GM12878 (cell line): ENCODE results near the gene ELN. TPM values are rescaled to one million over a fixed set of nuclear protein-coding genes. Genes with fewer than 3 reads are reported as not detected.

Source experiments
- ATAC-seq: fragments of 200-7000 bp; cut with Tn5 transposase; 3 replicates; pipeline ENCODE4 v1.9.1; 2020; ENCODE audit warnings: mild to moderate bottlenecking, moderate library complexity
- BruUV-seq: library from RNA; stranded (reverse); fragments of 400-500 nt; replicated peaks from 2 replicates; lab custom pipeline; 2021; lab: Mats Ljungman, UMichigan
- CTCF ChIA-PET: fragments of 300-600 bp; sonication (Branson Sonifier 250); formaldehyde crosslinking; extraction: SDS; loops from one replicate; lab custom pipeline; 2021; ENCODE audit warnings: inconsistent platforms; lab: Yijun Ruan, JAX
- POLR2A ChIA-PET: fragments of 350-600 bp; formaldehyde crosslinking; extraction: SDS; loops from one replicate; lab custom pipeline; 2021; ENCODE audit warnings: inconsistent platforms; lab: Charles Lee
- RAD21 ChIA-PET: fragments of 300-600 bp; sonication (Branson Sonifier 250); formaldehyde crosslinking; loops from one replicate; lab custom pipeline; 2023; ENCODE audit warnings: antibody characterized with exemption; ENCODE audit not compliant: unreplicated experiment; lab: Charles Lee
- SMC1A ChIA-PET: fragments of 300-600 bp; sonication (Branson Sonifier 250); formaldehyde crosslinking; loops from one replicate; lab custom pipeline; 2023; ENCODE audit not compliant: unreplicated experiment, uncharacterized antibody; lab: Charles Lee
- DNase-seq: peaks from one replicate; pipeline ENCODE4 v3.0.0-alpha.2; 2011; ENCODE audit warnings: low read depth, low spot score
- FAIRE-seq: peaks from 3 replicates; lab custom pipeline; 2011; peaks lifted over from hg19 to GRCh38; lab: Jason Lieb, UNC
- H2AFZ ChIP-seq: 2 replicates; pipeline ENCODE4 v1.6.0; 2011; ENCODE audit warnings: low read depth, low read length, control low read depth; ENCODE audit not compliant: control insufficient read depth
- H3K27ac ChIP-seq: 2 replicates; pipeline ENCODE4 v1.5.1; 2011; ENCODE audit warnings: control low read depth; ENCODE audit not compliant: control insufficient read depth, insufficient read depth
- H3K27me3 ChIP-seq, 2 experiments: replicated peaks in 1 of 2; 2 replicates each; pipeline versions ENCODE4 v1.6.0 to v1.6.1; 2011; ENCODE audit warnings: low read length in 1 of 2; ENCODE audit not compliant: control insufficient read depth in 2 of 2, insufficient read depth in 2 of 2
- H3K36me3 ChIP-seq, 2 experiments: 2 replicates each; pipeline ENCODE4 v1.5.1; 2011; ENCODE audit warnings: low read length in 1 of 2; ENCODE audit not compliant: control insufficient read depth in 2 of 2, insufficient read depth in 2 of 2
- H3K4me1 ChIP-seq: 2 replicates; pipeline ENCODE4 v1.6.1; 2011; ENCODE audit warnings: mild to moderate bottlenecking, low read length, moderate library complexity, mixed read lengths; ENCODE audit not compliant: control insufficient read depth, insufficient read depth
- H3K4me2 ChIP-seq: 2 replicates; pipeline ENCODE4 v1.6.0; 2011; ENCODE audit warnings: control low read depth; ENCODE audit not compliant: control insufficient read depth, insufficient read depth
- H3K4me3 ChIP-seq: fragments of 200-600 bp; sonication (generic); 2 replicates; pipeline ENCODE4 v1.5.1; 2016
- H3K79me2 ChIP-seq: 2 replicates; pipeline ENCODE4 v1.6.0; 2011; ENCODE audit warnings: low read length; ENCODE audit not compliant: control insufficient read depth, insufficient read depth
- H3K9ac ChIP-seq: 2 replicates; pipeline ENCODE4 v1.8.0; 2011; ENCODE audit warnings: low read length, control low read depth, mixed read lengths; ENCODE audit not compliant: control insufficient read depth, insufficient read depth
- H3K9me3 ChIP-seq: replicated peaks from 3 replicates; pipeline ENCODE4 v1.5.1; 2011; ENCODE audit warnings: mild to moderate bottlenecking, low read length; ENCODE audit not compliant: control insufficient read depth, insufficient read depth
- H4K20me1 ChIP-seq: 2 replicates; pipeline ENCODE4 v1.6.0; 2011; ENCODE audit not compliant: control insufficient read depth, insufficient read depth
- EP300 ChIP-seq, 2 experiments: fragments of 150-350 bp in 1 of 2; IDR thresholded peaks; 2 replicates each; pipeline ENCODE4 v1.6.1; 2011 to 2012; ENCODE audit warnings: low read depth in 2 of 2, low read length in 2 of 2, borderline replicate concordance in 1 of 2, improper control_type of control experiment in 1 of 2, inconsistent platforms in 1 of 2; ENCODE audit not compliant: control insufficient read depth in 1 of 2
- MYC ChIP-seq: IDR thresholded peaks from 2 replicates; pipeline ENCODE4 v1.6.1; 2011; ENCODE audit warnings: mild to moderate bottlenecking, low read length, moderate library complexity, inconsistent platforms; ENCODE audit not compliant: insufficient read depth, insufficient replicate concordance, insufficient read length, severe bottlenecking
- NBN ChIP-seq: fragments of 450-650 bp; IDR thresholded peaks from 2 replicates; pipeline ENCODE4 v1.6.1; 2016
- NR2F1 ChIP-seq: fragments of 450-650 bp; conservative IDR thresholded peaks from 2 replicates; pipeline ENCODE4 v1.6.1; 2017; ENCODE audit warnings: mild to moderate bottlenecking
- SUZ12 ChIP-seq: fragments of 200-600 bp; sonication (generic); IDR thresholded peaks from one replicate; pipeline ENCODE4 v1.6.1; 2018; ENCODE audit warnings: antibody characterized with exemption, mild to moderate bottlenecking; ENCODE audit not compliant: unreplicated experiment
- ZBTB4 ChIP-seq: fragments of 450-650 bp; formaldehyde crosslinking; IDR thresholded peaks from 2 replicates; pipeline ENCODE4 v1.4.0; 2022; ENCODE audit warnings: mild to moderate bottlenecking, moderate library complexity
- WGBS: methylation state at CpG from one replicate; pipeline ENCODE4 v1.1.6; 2016; ENCODE audit warnings: low lambda C conversion rate; ENCODE audit not compliant: insufficient replicate concordance, insufficient coverage; ENCODE audit errors: missing lambda C conversion rate; 5-methylcytosine and 5-hydroxymethylcytosine counted together
- in situ Hi-C: fragments of 300-500 bp; cut with MboI; formaldehyde crosslinking; loops from 9 replicates; pipeline ENCODE4 v1.14.3; 2018; ENCODE audit warnings: mixed read lengths
- intact Hi-C: fragments of 100-400 bp; cut with micrococcal nuclease; formaldehyde crosslinking; loops from one replicate; pipeline ENCODE4 v1.14.2; 2022; ENCODE audit not compliant: unreplicated experiment
- polyA plus RNA-seq, 11 experiments: library from polyadenylated mRNA; depleted of rRNA in 4 of 11; unstranded in 6 of 11; stranded (reverse) in 5 of 11; fragments of >200 nt; fragmentation: Nextera tagmentation in 4 of 11; fragmentation: Illumina TruSeq in 1 of 11; extraction: Ambion mirVana in 4 of 11; extraction: Trizol in 1 of 11; gene quantifications; 1 replicate in 1 of 11; 2 replicates in 10 of 11; pipeline versions ENCODE4 v1.2.1 to v1.2.3, GENCODE V29; 2011 to 2016; ENCODE audit warnings: inconsistent platforms in 2 of 11, missing spikeins in 2 of 11, low read depth in 1 of 11
- total RNA-seq, 4 experiments: library from RNA; depleted of rRNA in 3 of 4; stranded (reverse); fragments of >200 nt in 3 of 4; fragmentation: Illumina TruSeq in 1 of 4; extraction: Trizol in 1 of 4; gene quantifications; 2 replicates each; pipeline versions ENCODE4 v1.2.1 to v1.2.3, GENCODE V29; 2013 to 2021
- TF ChIP-seq, protein P1 (sequence below): fragments of 450-650 bp; formaldehyde crosslinking; IDR thresholded peaks from 2 replicates; pipeline ENCODE4 v1.4.0; 2020; ENCODE audit warnings: mild to moderate bottlenecking, moderate library complexity
- TF ChIP-seq, protein P2 (sequence below): fragments of 450-650 bp; IDR thresholded peaks from 2 replicates; pipeline ENCODE4 v1.6.1; 2016; ENCODE audit warnings: mild to moderate bottlenecking, moderate library complexity, borderline replicate concordance

ELN gene
- total and polyA plus RNA-seq, 10 of the 15 experiments (the other 5 are each of a cell fraction or from before 2014, with no cell fraction given): 0.08 to 0.27 (median 0.23) TPM; not detected in 7

- TF ChIP-seq, protein P1, sequence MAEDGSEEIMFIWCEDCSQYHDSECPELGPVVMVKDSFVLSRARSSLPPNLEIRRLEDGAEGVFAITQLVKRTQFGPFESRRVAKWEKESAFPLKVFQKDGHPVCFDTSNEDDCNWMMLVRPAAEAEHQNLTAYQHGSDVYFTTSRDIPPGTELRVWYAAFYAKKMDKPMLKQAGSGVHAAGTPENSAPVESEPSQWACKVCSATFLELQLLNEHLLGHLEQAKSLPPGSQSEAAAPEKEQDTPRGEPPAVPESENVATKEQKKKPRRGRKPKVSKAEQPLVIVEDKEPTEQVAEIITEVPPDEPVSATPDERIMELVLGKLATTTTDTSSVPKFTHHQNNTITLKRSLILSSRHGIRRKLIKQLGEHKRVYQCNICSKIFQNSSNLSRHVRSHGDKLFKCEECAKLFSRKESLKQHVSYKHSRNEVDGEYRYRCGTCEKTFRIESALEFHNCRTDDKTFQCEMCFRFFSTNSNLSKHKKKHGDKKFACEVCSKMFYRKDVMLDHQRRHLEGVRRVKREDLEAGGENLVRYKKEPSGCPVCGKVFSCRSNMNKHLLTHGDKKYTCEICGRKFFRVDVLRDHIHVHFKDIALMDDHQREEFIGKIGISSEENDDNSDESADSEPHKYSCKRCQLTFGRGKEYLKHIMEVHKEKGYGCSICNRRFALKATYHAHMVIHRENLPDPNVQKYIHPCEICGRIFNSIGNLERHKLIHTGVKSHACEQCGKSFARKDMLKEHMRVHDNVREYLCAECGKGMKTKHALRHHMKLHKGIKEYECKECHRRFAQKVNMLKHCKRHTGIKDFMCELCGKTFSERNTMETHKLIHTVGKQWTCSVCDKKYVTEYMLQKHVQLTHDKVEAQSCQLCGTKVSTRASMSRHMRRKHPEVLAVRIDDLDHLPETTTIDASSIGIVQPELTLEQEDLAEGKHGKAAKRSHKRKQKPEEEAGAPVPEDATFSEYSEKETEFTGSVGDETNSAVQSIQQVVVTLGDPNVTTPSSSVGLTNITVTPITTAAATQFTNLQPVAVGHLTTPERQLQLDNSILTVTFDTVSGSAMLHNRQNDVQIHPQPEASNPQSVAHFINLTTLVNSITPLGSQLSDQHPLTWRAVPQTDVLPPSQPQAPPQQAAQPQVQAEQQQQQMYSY (CRISPR knock-in tag): no peak
- no peak for TF ChIP-seq MYC
- no peak for TF ChIP-seq SUZ12
- no peak for TF ChIP-seq EP300 (IDR thresholded peaks at IDR 0.05; ENCODE audit: borderline replicate concordance in 1 of 2, control insufficient read depth in 1 of 2, low read depth in 2 of 2, low read length in 2 of 2)
- no peak for TF ChIP-seq NR2F1
- TF ChIP-seq, all 136 proteins: peak for 0
Observed at GRCh38 chr7:74038194-74038961, 10.4 kb downstream of the ELN start (continued).

DNA sequence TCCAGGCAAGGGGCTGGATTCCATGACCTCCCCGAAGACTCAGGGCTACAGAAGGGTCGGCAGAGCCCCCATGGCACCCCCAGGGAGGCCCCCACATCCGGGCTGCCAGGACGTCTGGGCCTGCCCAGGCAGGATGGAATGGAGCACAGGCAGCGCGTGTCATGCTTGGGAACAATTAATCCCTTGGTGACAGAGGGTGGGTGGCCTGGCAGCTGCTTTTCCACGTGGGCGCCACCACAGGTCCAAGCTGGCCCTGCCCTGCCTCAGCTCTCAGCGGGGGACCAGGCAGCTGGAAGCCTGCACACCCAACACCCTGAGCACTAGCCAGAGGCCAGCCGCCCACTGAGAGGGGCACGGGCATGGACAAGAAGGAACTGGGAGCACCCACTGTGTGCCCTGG is 11.4 kb downstream of the ELN start:
- Histone ChIP-seq H3K36me3 (no peaks in the 10 kb centered on the region), H3K79me2 (no peaks in the 10 kb centered on the region), H2AFZ (no peak overlapping the region), H3K4me2 (no peak overlapping the region), H3K4me1 (no peaks in the 10 kb centered on the region), H3K9ac (no peak overlapping the region), H3K27me3 (peaks cover 0 to 3% of the 10 kb centered on the region in 2 experiments; a peak in 2 of 4 replicates), H3K9me3 (no peaks in the 10 kb centered on the region), H3K4me3 (no peak overlapping the region), H3K27ac (no peak overlapping the region), H4K20me1 (no peaks in the 10 kb centered on the region)
- SMC1A ChIA-PET: no interaction called here
- DNase-seq: no peak
- intact Hi-C loops: no loop called here
- no peak for FAIRE-seq
- RAD21 ChIA-PET: no interaction called here
- no TSS peak for BruUV-seq
- in situ Hi-C loops: no loop called here
- POLR2A ChIA-PET: no interaction called here
- CTCF ChIA-PET: interaction anchor here (5.4 kb wide), 1 partner anchor 13 kb away, joined by 41 read pairs; no protein-coding TSS in a partner anchor
- 41% methylated on average over 11 of the region's 11 CpGs for WGBS
- ATAC-seq: no peak
- TF ChIP-seq, protein P2, sequence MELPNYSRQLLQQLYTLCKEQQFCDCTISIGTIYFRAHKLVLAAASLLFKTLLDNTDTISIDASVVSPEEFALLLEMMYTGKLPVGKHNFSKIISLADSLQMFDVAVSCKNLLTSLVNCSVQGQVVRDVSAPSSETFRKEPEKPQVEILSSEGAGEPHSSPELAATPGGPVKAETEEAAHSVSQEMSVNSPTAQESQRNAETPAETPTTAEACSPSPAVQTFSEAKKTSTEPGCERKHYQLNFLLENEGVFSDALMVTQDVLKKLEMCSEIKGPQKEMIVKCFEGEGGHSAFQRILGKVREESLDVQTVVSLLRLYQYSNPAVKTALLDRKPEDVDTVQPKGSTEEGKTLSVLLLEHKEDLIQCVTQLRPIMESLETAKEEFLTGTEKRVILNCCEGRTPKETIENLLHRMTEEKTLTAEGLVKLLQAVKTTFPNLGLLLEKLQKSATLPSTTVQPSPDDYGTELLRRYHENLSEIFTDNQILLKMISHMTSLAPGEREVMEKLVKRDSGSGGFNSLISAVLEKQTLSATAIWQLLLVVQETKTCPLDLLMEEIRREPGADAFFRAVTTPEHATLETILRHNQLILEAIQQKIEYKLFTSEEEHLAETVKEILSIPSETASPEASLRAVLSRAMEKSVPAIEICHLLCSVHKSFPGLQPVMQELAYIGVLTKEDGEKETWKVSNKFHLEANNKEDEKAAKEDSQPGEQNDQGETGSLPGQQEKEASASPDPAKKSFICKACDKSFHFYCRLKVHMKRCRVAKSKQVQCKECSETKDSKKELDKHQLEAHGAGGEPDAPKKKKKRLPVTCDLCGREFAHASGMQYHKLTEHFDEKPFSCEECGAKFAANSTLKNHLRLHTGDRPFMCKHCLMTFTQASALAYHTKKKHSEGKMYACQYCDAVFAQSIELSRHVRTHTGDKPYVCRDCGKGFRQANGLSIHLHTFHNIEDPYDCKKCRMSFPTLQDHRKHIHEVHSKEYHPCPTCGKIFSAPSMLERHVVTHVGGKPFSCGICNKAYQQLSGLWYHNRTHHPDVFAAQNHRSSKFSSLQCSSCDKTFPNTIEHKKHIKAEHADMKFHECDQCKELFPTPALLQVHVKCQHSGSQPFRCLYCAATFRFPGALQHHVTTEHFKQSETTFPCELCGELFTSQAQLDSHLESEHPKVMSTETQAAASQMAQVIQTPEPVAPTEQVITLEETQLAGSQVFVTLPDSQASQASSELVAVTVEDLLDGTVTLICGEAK: no peak
- TF ChIP-seq ZBTB4 (CRISPR knock-in tag) (no peak), MYC (no peak), NBN (no peak)
